Stimulated activated CD8-positive, alpha-beta memory T cell treated with anti-CD3 and anti-CD28 coated beads, Interleukin-4, amount 100 ng/mL, for 1 hour (primary cell): ENCODE results near the gene CARD11.
A peak's percentile ranks its signal among the peaks of the same experiment; 100 is the strongest.

ENCODE experiments used
- DNase-seq, 2 donors: peaks; one replicate each; pipeline ENCODE4 v3.0.0-alpha.2; 2020; ENCODE audit warnings: low read depth in 2 of 2, low spot score in 1 of 2

CARD11 gene

GRCh38 chr7:2984091-2984490, 59.6 kb downstream of the CARD11 start:
- DNase-seq, result no peak

- no peak for DNase-seq
These were observed 60.1 kb downstream of the CARD11 start for GRCh38 chr7:2983586-2983985.

GRCh38 chr7:2982831-2983230, 60.8 kb downstream of the CARD11 start:
- peak in 1 of 2 donors; percentile 44 for DNase-seq

GRCh38 chr7:2982401-2982800, 61.3 kb downstream of the CARD11 start:
- DNase-seq, result no peak

GRCh38 chr7:2981103-2981480, 62.6 kb downstream of the CARD11 start:
- DNase-seq, result no peak

GRCh38 chr7:2980401-2981102, 63.1 kb downstream of the CARD11 start:
- DNase-seq, result no peak

- DNase-seq, result no peak
These were observed 63.7 kb downstream of the CARD11 start for GRCh38 chr7:2979951-2980350.

- no peak for DNase-seq
These were observed 64.5 kb downstream of the CARD11 start for GRCh38 chr7:2979201-2979631.

GRCh38 chr7:2978408-2978807, 65.3 kb downstream of the CARD11 start:
- DNase-seq, result no peak

GRCh38 chr7:2975821-2976371, 67.8 kb downstream of the CARD11 start:
- no peak for DNase-seq

- DNase-seq, result no peak
These were observed 69.4 kb downstream of the CARD11 start for GRCh38 chr7:2974093-2974819.

- DNase-seq, result no peak
These were observed 70.9 kb downstream of the CARD11 start for GRCh38 chr7:2972835-2973161.

- DNase-seq, result no peak
These were observed 71.5 kb downstream of the CARD11 start for GRCh38 chr7:2971914-2972834.

- no peak for DNase-seq
These were observed 72.8 kb downstream of the CARD11 start for GRCh38 chr7:2970861-2971260.

GRCh38 chr7:2970307-2970664, 73.4 kb downstream of the CARD11 start:
- DNase-seq, result no peak

GRCh38 chr7:2969398-2970306, 74.0 kb downstream of the CARD11 start:
- DNase-seq, result no peak

GRCh38 chr7:2968616-2969397, 74.9 kb downstream of the CARD11 start:
- DNase-seq, result no peak

- no peak for DNase-seq
These were observed 75.5 kb downstream of the CARD11 start for GRCh38 chr7:2968176-2968575.

- no peak for DNase-seq
These were observed 76.0 kb downstream of the CARD11 start for GRCh38 chr7:2967705-2968104.

GRCh38 chr7:2967253-2967652, 76.4 kb downstream of the CARD11 start:
- no peak for DNase-seq
